NOMO-1 (cell line): Measurements from ENCODE around the gene TGM6.

Source experiments
- DNase-seq, 2 experiments: peaks; one replicate each; lab custom pipeline; 2025; ENCODE audit not compliant: unreplicated experiment in 2 of 2; lab: John Stamatoyannopoulos, UW

TGM6 gene

GRCh38 chr20:2363587-2363986 lies 17.1 kb upstream of the TGM6 start:
- DNase-seq: no peak

GRCh38 chr20:2364044-2364443 lies 16.7 kb upstream of the TGM6 start:
- DNase-seq: peak in 1 of 2 experiments; percentile 9

GRCh38 chr20:2365091-2365490 lies 15.6 kb upstream of the TGM6 start:
- no peak for DNase-seq

- DNase-seq: no peak
Measured at GRCh38 chr20:2365666-2366065, 15.0 kb upstream of the TGM6 start.

GRCh38 chr20:2368621-2369020 lies 12.1 kb upstream of the TGM6 start:
- no peak for DNase-seq

- no peak for DNase-seq
Measured at GRCh38 chr20:2373098-2373497, 7.6 kb upstream of the TGM6 start.

- DNase-seq: no peak
Measured at GRCh38 chr20:2374346-2375125, 6.2 kb upstream of the TGM6 start.

GRCh38 chr20:2378893-2379292 lies 1.8 kb upstream of the TGM6 start:
- DNase-seq: no peak

GRCh38 chr20:2379511-2380229 lies 1.0 kb upstream of the TGM6 start:
- DNase-seq: peak; percentile 65 to 89

GRCh38 chr20:2381303-2381702 lies 602 bp downstream of the TGM6 start:
- DNase-seq: no peak

- no peak for DNase-seq
Measured at GRCh38 chr20:2382833-2383232, 2.1 kb downstream of the TGM6 start.

- DNase-seq: no peak
Measured at GRCh38 chr20:2385026-2385425, 4.3 kb downstream of the TGM6 start.

- no peak for DNase-seq
Measured at GRCh38 chr20:2385496-2385895, 4.8 kb downstream of the TGM6 start.

- DNase-seq: no peak
Measured at GRCh38 chr20:2386516-2387179, 5.9 kb downstream of the TGM6 start.

GRCh38 chr20:2387180-2387577 lies 6.5 kb downstream of the TGM6 start:
- no peak for DNase-seq

GRCh38 chr20:2387580-2387979 lies 6.9 kb downstream of the TGM6 start:
- no peak for DNase-seq

- DNase-seq: peak; percentile 49 to 79
Measured at GRCh38 chr20:2390951-2391675, 10.4 kb downstream of the TGM6 start.

- DNase-seq: no peak
Measured at GRCh38 chr20:2394411-2395055, 13.8 kb downstream of the TGM6 start.

- DNase-seq: no peak
Measured at GRCh38 chr20:2395136-2395535, 14.4 kb downstream of the TGM6 start.

GRCh38 chr20:2396241-2396814 lies 15.6 kb downstream of the TGM6 start:
- no peak for DNase-seq
